Upper lobe of right lung (tissue), 1 donor: ENCODE measurements around the gene SLC30A5. TPM values are rescaled to one million over a fixed set of nuclear protein-coding genes. Genes with fewer than 3 reads are reported as not detected.

Source experiments
- ATAC-seq: fragments of 200-7000 bp; cut with Tn5 transposase; one replicate; pipeline ENCODE4 v1.9.1; 2020; ENCODE audit warnings: mild to moderate bottlenecking, moderate library complexity
- DNase-seq: peaks from one replicate; pipeline ENCODE4 v3.0.0-alpha.2; 2020
- H3K27ac ChIP-seq: fragments of 200-600 bp; one replicate; pipeline ENCODE4 v1.8.0; 2022
- H3K27me3 ChIP-seq: fragments of 200-600 bp; one replicate; pipeline ENCODE4 v1.8.0; 2022; ENCODE audit warnings: mild to moderate bottlenecking
- H3K36me3 ChIP-seq: fragments of 200-600 bp; one replicate; pipeline ENCODE4 v1.8.0; 2022
- H3K4me1 ChIP-seq: fragments of 200-600 bp; one replicate; pipeline ENCODE4 v1.8.0; 2022
- H3K4me3 ChIP-seq: fragments of 200-600 bp; one replicate; pipeline ENCODE4 v1.8.0; 2022; ENCODE audit warnings: mild to moderate bottlenecking
- H3K9me3 ChIP-seq: fragments of 200-600 bp; one replicate; pipeline ENCODE4 v1.8.0; 2022
- CTCF ChIP-seq: fragments of 200-600 bp; IDR thresholded peaks from one replicate; pipeline ENCODE4 v1.8.0; 2022; ENCODE audit warnings: antibody characterized with exemption
- intact Hi-C: fragments of 100-400 bp; cut with DNase I; formaldehyde crosslinking; loops from one replicate; pipeline ENCODE4 v1.11.0; 2022
- total RNA-seq: library from RNA; stranded (reverse); fragmentation: NEBNext Ultra II Directional; extraction: Animal tissue kit (Norgen Biotek cat#: 25700); gene quantifications from one replicate; pipeline ENCODE4 v1.2.1, GENCODE V29; 2021
- donor health status: DM: no; HTN: yes; CAD: no; lungs with severe emphysema.

The SLC30A5 gene
- total RNA-seq, 1 donor from 2014 or later, result 58.1 TPM

- Histone ChIP-seq H3K36me3 (no peaks in the 10 kb centered on the region), H3K4me1 (peaks cover 5% of the 10 kb centered on the region), H3K9me3 (no peaks in the 10 kb centered on the region), H3K4me3 (no peak overlapping the region), H3K27ac (no peak overlapping the region), H3K27me3 (no peaks in the 10 kb centered on the region)
- intact Hi-C loops, result no loop called here
- ATAC-seq (no peak), DNase-seq (no peak)
- TF ChIP-seq CTCF, result no peak
These were observed 3.7 kb upstream of the SLC30A5 start for GRCh38 chr5:69090158-69090557.

GRCh38 chr5:69091771-69092170 lies 2.0 kb upstream of the SLC30A5 start:
- H3K36me3 ChIP-seq, result peaks cover 4% of the 10 kb centered on the region
- DNase-seq (no peak), ATAC-seq (no peak)
- intact Hi-C loops, result no loop called here
- H3K27me3 ChIP-seq, result no peaks in the 10 kb centered on the region
- H3K4me1 ChIP-seq, result peaks cover 9% of the 10 kb centered on the region
- no peaks in the 10 kb centered on the region for H3K9me3 ChIP-seq
- no peak for TF ChIP-seq CTCF
- no peak overlapping the region for H3K4me3 ChIP-seq
- no peak overlapping the region for H3K27ac ChIP-seq

- Histone ChIP-seq H3K36me3 (peaks cover 4% of the 10 kb centered on the region), H3K27ac (no peak overlapping the region), H3K9me3 (no peaks in the 10 kb centered on the region), H3K27me3 (no peaks in the 10 kb centered on the region), H3K4me1 (peaks cover 9% of the 10 kb centered on the region), H3K4me3 (no peak overlapping the region)
- DNase-seq (no peak), ATAC-seq (no peak)
- no peak for TF ChIP-seq CTCF
- intact Hi-C loops, result no loop called here
These were observed 845 bp upstream of the SLC30A5 start for GRCh38 chr5:69092969-69093368.

- no peak overlapping the region for H3K4me3 ChIP-seq
- no peaks in the 10 kb centered on the region for H3K9me3 ChIP-seq
- intact Hi-C loops, result no loop called here
- peaks cover 9% of the 10 kb centered on the region for H3K4me1 ChIP-seq
- H3K36me3 ChIP-seq, result peaks cover 32% of the 10 kb centered on the region
- H3K27me3 ChIP-seq, result no peaks in the 10 kb centered on the region
- H3K27ac ChIP-seq, result no peak overlapping the region
- no peak for TF ChIP-seq CTCF
- no peak for ATAC-seq
- DNase-seq, result no peak
These were observed 5.5 kb downstream of the SLC30A5 start for GRCh38 chr5:69099302-69099701.

GRCh38 chr5:69103521-69103920 lies 9.7 kb downstream of the SLC30A5 start:
- no peaks in the 10 kb centered on the region for H3K9me3 ChIP-seq

More at GRCh38 chr5:69103521-69103920, 9.7 kb downstream of the SLC30A5 start:
- Histone ChIP-seq H3K36me3 (peaks cover 64% of the 10 kb centered on the region), H3K4me1 (no peaks in the 10 kb centered on the region), H3K4me3 (no peak overlapping the region), H3K27ac (no peak overlapping the region), H3K27me3 (no peaks in the 10 kb centered on the region)
- intact Hi-C loops, result no loop called here
- DNase-seq (no peak), ATAC-seq (no peak)
- no peak for TF ChIP-seq CTCF
